ENCODE results near the gene GMPPB. TPM values are rescaled to one million over a fixed set of nuclear protein-coding genes. Genes with fewer than 3 reads are reported as not detected.
"Not testable (repeated sequence)": the region's sequence is repeated elsewhere in the genome, so short reads cannot be mapped to it uniquely, and the experiment has no call there.

Gene GMPPB
- total RNA-seq, 1 donor from 2014 or later, result 50.4 TPM

DNA sequence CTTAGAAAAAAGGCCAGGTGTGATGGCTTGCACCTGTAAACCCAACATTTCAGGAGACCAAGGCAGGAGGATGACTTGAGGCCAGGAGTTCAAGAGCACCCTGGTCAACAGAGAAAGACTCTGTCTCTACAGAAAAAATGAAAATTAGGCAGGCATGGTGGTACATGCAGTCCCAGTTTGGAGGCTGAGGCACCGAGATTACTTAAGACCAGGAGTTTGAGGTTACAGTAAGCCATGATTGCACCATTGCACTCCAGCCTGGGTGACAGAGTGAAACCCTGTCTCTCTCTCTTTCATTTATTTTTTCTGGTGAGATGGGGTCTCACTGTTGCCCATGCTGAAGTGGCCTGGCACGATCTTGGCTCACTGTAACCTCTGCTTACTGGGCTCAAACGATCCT is 37.9 kb upstream of the GMPPB start:
- TF ChIP-seq, protein P1, sequence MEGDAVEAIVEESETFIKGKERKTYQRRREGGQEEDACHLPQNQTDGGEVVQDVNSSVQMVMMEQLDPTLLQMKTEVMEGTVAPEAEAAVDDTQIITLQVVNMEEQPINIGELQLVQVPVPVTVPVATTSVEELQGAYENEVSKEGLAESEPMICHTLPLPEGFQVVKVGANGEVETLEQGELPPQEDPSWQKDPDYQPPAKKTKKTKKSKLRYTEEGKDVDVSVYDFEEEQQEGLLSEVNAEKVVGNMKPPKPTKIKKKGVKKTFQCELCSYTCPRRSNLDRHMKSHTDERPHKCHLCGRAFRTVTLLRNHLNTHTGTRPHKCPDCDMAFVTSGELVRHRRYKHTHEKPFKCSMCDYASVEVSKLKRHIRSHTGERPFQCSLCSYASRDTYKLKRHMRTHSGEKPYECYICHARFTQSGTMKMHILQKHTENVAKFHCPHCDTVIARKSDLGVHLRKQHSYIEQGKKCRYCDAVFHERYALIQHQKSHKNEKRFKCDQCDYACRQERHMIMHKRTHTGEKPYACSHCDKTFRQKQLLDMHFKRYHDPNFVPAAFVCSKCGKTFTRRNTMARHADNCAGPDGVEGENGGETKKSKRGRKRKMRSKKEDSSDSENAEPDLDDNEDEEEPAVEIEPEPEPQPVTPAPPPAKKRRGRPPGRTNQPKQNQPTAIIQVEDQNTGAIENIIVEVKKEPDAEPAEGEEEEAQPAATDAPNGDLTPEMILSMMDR (conservative IDR thresholded peaks at IDR 0.05; ENCODE audit: low read depth, low read length), result no peak
- no peak for DNase-seq (ENCODE audit: low read depth)
- H3K4me3 ChIP-seq (ENCODE audit: low read depth, low read length), result no peak overlapping the region

DNA sequence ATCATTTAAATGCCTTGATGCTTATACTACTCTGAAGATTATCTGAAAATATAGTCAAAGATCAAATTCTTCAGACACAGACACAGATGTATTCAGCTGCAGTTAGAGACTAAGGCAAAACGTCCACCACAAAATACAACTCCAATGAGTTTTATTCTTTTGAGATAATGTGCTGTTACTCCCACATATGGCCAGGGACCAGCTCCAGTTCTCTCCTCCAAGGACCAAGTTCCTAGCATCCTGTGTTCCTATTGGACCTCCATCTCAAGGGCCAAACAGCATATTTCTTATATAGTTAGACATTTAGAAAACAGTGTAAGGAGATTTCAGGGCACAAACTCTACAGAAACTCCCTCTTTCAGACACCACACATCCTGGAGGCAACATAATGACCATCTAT is 35.5 kb upstream of the GMPPB start:
- no peak for DNase-seq (ENCODE audit: low read depth)
- TF ChIP-seq, protein P1 (conservative IDR thresholded peaks at IDR 0.05; ENCODE audit: low read depth, low read length), result no peak
- H3K4me3 ChIP-seq (ENCODE audit: low read depth, low read length), result no peak overlapping the region

DNA sequence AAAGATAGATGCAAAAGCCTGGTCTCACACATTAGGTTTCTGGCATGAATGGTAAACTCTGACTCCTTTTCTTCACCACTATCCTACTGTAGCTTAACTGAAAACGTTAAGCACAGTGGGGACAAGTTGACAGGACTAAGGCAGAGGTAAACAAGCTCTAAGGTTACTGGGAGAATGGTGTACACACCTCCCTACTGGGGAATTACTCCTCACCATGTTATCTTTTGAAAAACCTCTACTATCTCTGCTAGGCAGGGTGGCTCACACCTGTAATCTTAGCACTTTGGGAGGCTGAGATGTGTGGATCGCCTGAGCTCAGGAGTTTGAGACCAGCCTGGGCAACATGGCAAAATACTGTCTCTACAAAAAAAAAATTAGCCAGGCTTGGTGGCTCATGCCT is 33.4 kb upstream of the GMPPB start:
- TF ChIP-seq, protein P1 (conservative IDR thresholded peaks at IDR 0.05; ENCODE audit: low read depth, low read length), result no peak
- no peak for DNase-seq (ENCODE audit: low read depth)
- no peak overlapping the region for H3K4me3 ChIP-seq (ENCODE audit: low read depth, low read length)

DNA sequence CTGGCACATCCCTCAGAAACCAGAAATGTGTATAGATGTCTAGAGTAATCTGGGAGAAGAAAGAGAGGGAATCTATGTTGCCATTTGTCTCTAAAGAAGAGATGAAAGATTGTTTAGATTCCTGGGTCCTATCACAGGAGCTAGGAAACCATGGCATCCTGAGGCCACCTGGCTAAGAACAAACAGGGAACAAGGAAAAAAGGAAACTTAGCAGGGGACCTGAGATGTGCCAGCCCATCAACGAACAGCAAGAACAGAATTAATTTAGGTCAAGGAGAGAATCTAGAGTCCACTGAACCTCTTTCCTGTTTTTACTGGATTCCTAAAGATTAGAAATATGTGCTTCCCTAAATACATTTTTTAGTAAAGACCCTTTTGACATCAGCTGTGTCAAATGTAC is 32.3 kb upstream of the GMPPB start:
- no peak for DNase-seq (ENCODE audit: low read depth)
- TF ChIP-seq, protein P1 (conservative IDR thresholded peaks at IDR 0.05; ENCODE audit: low read depth, low read length), result no peak
- no peak overlapping the region for H3K4me3 ChIP-seq (ENCODE audit: low read depth, low read length)

DNA sequence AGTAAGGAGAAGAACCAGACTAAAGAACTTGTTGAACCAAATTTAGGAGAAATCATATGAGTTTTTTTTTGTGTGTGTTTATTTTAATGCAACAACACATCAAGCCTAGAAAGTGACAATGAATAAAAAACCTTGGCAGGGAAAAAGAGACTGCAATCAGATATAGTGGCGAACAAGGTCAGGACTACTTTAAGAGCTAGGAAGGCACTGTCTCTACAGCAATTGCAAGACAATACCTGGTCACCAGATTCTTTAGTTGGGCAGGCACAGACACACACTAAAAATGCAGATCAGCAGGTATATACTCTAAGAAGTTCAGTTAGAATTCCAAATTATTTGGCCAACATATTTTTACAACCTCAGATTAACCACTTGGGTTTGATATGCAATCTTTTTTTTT is 30.8 kb upstream of the GMPPB start:
- no peak overlapping the region for H3K4me3 ChIP-seq (ENCODE audit: low read depth, low read length)
- no peak for DNase-seq (ENCODE audit: low read depth)
- TF ChIP-seq, protein P1 (conservative IDR thresholded peaks at IDR 0.05; ENCODE audit: low read depth, low read length), result no peak

DNA sequence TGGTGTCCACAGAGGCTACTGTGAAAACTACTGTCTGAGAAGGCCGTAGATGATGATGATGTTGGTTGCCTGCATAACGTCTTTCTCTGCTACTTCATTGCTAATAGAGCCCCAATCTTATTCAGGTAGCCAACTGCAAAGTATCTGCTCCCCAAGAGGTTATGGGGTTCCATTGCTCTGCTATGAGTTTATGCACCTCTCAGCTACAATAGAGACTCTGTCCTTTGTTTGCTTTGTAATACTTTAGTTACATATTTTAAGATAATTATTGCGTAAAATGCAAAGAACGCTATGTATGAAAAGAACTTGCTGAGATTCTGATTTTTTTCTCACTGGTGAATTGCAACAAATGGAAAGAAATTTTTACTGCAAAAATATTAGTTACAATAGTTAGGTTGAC is 27.8 kb upstream of the GMPPB start:
- no peak for DNase-seq (ENCODE audit: low read depth)
- TF ChIP-seq, protein P1 (conservative IDR thresholded peaks at IDR 0.05; ENCODE audit: low read depth, low read length), result no peak
- H3K4me3 ChIP-seq (ENCODE audit: low read depth, low read length), result no peak overlapping the region

DNA sequence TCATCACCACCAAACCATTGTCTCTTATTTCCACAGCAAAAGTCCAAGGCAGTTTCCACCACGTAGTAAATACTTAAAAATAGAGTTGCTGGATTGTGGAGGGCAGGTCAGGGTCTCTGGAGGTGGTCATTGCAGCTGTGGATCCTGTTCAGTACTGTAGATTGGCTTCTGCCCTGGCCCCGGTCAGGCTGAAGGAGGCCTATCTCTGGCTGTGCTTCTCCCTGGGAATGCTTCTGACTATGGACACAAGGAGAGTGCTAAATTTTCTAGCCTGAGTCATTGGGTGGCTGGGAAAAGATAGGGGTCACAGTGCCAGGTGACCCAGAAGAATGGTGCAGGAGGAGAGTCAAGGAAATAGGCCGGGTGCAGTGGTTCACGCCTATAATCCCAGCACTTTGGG is 26.3 kb upstream of the GMPPB start:
- H3K4me3 ChIP-seq (ENCODE audit: low read depth, low read length), result no peak overlapping the region
- TF ChIP-seq, protein P1 (conservative IDR thresholded peaks at IDR 0.05; ENCODE audit: low read depth, low read length), result no peak
- DNase-seq (ENCODE audit: low read depth), result no peak

DNA sequence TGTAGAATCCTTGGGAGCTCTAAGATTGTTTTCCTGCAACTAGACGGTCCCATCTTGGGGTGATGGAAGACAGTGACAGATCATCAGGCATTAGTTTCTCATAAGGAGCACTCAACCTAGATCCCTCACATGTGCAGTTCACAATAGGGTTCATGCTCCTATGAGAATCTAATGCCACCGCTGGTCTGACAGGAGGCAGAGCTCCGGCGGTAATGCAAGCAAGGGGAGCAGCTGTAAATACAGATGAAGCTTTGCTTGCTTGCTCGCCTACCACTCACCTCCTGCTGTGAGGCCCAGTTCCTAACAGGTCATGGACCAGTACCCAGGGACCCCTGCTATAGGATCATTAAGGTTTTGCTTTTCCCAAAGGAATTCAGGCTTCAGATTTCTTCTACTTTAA is 25.1 kb upstream of the GMPPB start:
- not testable (repeated sequence) for DNase-seq (ENCODE audit: low read depth); H3K4me3 ChIP-seq (ENCODE audit: low read depth, low read length)
